ENCODE measurements around the gene WDR5.

- TF ChIP-seq MAX (IDR thresholded peaks at IDR 0.05; ENCODE audit: low read depth, low read length) (no peak), CHD4 (IDR thresholded peaks at IDR 0.05) (no peak), CTCF (IDR thresholded peaks at IDR 0.05 in 2 of 3, conservative IDR thresholded peaks at IDR 0.05 in 1 of 3; ENCODE audit: control insufficient read depth in 2 of 3, extremely low read depth in 1 of 3, insufficient read depth in 1 of 3, low read depth in 3 of 3, low read length in 3 of 3) (0 out of 6 replicates have a peak, but pooled peaks of 1 of the 3 experiments have one; percentile 1), CBX5 (IDR thresholded peaks at IDR 0.05; ENCODE audit: low read depth) (no peak), EZH2 (IDR thresholded peaks at IDR 0.05; ENCODE audit: borderline replicate concordance, control insufficient read depth, low read depth, low read length) (no peak), TAF1 (IDR thresholded peaks at IDR 0.05; ENCODE audit: borderline replicate concordance, low read depth, low read length) (no peak), RELA (IDR thresholded peaks at IDR 0.05; ENCODE audit: borderline replicate concordance, partially characterized antibody) (no peak), ZNF217 (IDR thresholded peaks at IDR 0.05) (no peak), CBX3 (IDR thresholded peaks at IDR 0.05; ENCODE audit: borderline replicate concordance, low read depth) (no peak), ATF3 (IDR thresholded peaks at IDR 0.05; ENCODE audit: borderline replicate concordance, extremely low read depth, low read depth, low read length) (no peak), POLR2A (IDR thresholded peaks at IDR 0.05; ENCODE audit: low read depth, low read length) (no peak)
These were observed 40.1 kb downstream of the WDR5 start for GRCh38 chr9:134175808-134176598.

All from GM12878 (cell line).